K562 (cell line): ENCODE results near the gene ACTN2. TPM values are rescaled to one million over a fixed set of nuclear protein-coding genes. Genes with fewer than 3 reads are reported as not detected.

Experiments used
- ATAC-seq: fragments of 200-7000 bp; cut with Tn5 transposase; 3 replicates; pipeline ENCODE4 v1.9.1; 2020; ENCODE audit warnings: moderate library complexity
- BruUV-seq: library from RNA; stranded (reverse); fragments of 400-500 nt; replicated peaks from 2 replicates; lab custom pipeline; 2021; lab: Mats Ljungman, UMichigan
- CTCF ChIA-PET: fragments of 300-600 bp; formaldehyde crosslinking; extraction: SDS; loops from one replicate; lab custom pipeline; 2021; ENCODE audit warnings: low intra/inter-chr PET ratio; lab: Yijun Ruan, JAX
- POLR2A ChIA-PET: fragments of 300-600, 350-650 bp; sonication (Branson Sonifier 250); formaldehyde crosslinking; extraction: SDS; loops from one replicate; lab custom pipeline; 2021; ENCODE audit warnings: antibody characterized with exemption, inconsistent platforms; lab: Yijun Ruan, JAX
- DNase-seq, 4 experiments: peaks; one replicate each; pipeline versions ENCODE4 v3.0.0 to v3.0.0-alpha.2; 2011 to 2018; ENCODE audit warnings: low spot score in 3 of 4, mixed read lengths in 3 of 4; ENCODE audit errors: extremely low read depth in 1 of 4
- FAIRE-seq: peaks from 2 replicates; lab custom pipeline; 2011; peaks lifted over from hg19 to GRCh38; lab: Jason Lieb, UNC
- H2AFZ ChIP-seq: 2 replicates; pipeline ENCODE4 v1.6.0; 2011; ENCODE audit warnings: low read depth, low read length, control low read depth, inconsistent platforms
- H3K27ac ChIP-seq: fragments of 200-600 bp; 3 replicates; pipeline ENCODE4 v1.8.0; 2011; ENCODE audit warnings: low read depth, mild to moderate bottlenecking, control low read depth, inconsistent platforms, low read length, moderate library complexity, mixed read lengths; ENCODE audit errors: extremely low read depth
- H3K27me3 ChIP-seq, 2 experiments: fragments of 300-600 bp in 1 of 2; 2 replicates in 1 of 2; 3 replicates in 1 of 2; pipeline versions ENCODE4 v1.6.0 to v1.8.0; 2011; ENCODE audit warnings: inconsistent platforms in 2 of 2, low read length in 2 of 2, mild to moderate bottlenecking in 1 of 2, mixed read lengths in 1 of 2, moderate library complexity in 1 of 2; ENCODE audit not compliant: control insufficient read depth in 2 of 2, insufficient read depth in 2 of 2
- H3K36me3 ChIP-seq: fragments of 300-600 bp; 3 replicates; pipeline ENCODE4 v1.8.0; 2011; ENCODE audit warnings: mild to moderate bottlenecking, low read length, inconsistent platforms; ENCODE audit not compliant: control insufficient read depth, insufficient read depth
- H3K4me1 ChIP-seq, 2 experiments: fragments of 200-600 bp in 1 of 2; replicated peaks in 1 of 2; 2 replicates in 1 of 2; 3 replicates in 1 of 2; pipeline versions ENCODE4 v1.5.1 to v1.8.0; 2011; ENCODE audit warnings: inconsistent platforms in 2 of 2, low read length in 2 of 2, mild to moderate bottlenecking in 1 of 2, mixed read lengths in 1 of 2, moderate library complexity in 1 of 2; ENCODE audit not compliant: control insufficient read depth in 2 of 2, insufficient read depth in 2 of 2
- H3K4me2 ChIP-seq: 2 replicates; pipeline ENCODE4 v1.6.1; 2011; ENCODE audit warnings: low read length, control low read depth, inconsistent platforms, mixed read lengths; ENCODE audit not compliant: insufficient read depth
- H3K4me3 ChIP-seq: fragments of 200-600 bp; sonication (generic), shearing (Covaris generic); 2 replicates; pipeline ENCODE4 v1.5.1; 2016; ENCODE audit warnings: control low read depth, inconsistent platforms
- H3K79me2 ChIP-seq: fragments of 200-600 bp; 3 replicates; pipeline ENCODE4 v1.8.0; 2011; ENCODE audit warnings: low read length, inconsistent platforms; ENCODE audit not compliant: control insufficient read depth, insufficient read depth
- H3K9ac ChIP-seq, 2 experiments: 2 replicates each; pipeline versions ENCODE4 v1.6.0 to v1.6.1; 2011; ENCODE audit warnings: low read depth in 2 of 2, low read length in 2 of 2, control low read depth in 1 of 2, inconsistent platforms in 1 of 2, mild to moderate bottlenecking in 1 of 2, mixed read lengths in 1 of 2; ENCODE audit not compliant: insufficient read depth in 1 of 2
- H3K9me1 ChIP-seq: one replicate; pipeline ENCODE4 v1.6.0; 2011; ENCODE audit warnings: inconsistent platforms, mild to moderate bottlenecking, low read length, moderate library complexity; ENCODE audit not compliant: control insufficient read depth, insufficient read depth
- H3K9me3 ChIP-seq: replicated peaks from 2 replicates; pipeline ENCODE4 v1.5.1; 2011; ENCODE audit warnings: low read depth, low read length, inconsistent platforms; ENCODE audit not compliant: control insufficient read depth, insufficient read depth
- H4K20me1 ChIP-seq: replicated peaks from 2 replicates; pipeline ENCODE4 v1.6.1; 2011; ENCODE audit warnings: low read length, inconsistent platforms, mixed read lengths; ENCODE audit not compliant: control insufficient read depth, insufficient read depth
- CBFA2T2 ChIP-seq: fragments of 450-650 bp; conservative IDR thresholded peaks from 2 replicates; pipeline ENCODE4 v1.6.1; 2017; ENCODE audit warnings: mild to moderate bottlenecking
- CBFA2T3 ChIP-seq: fragments of 450-650 bp; IDR thresholded peaks from 2 replicates; pipeline ENCODE4 v1.6.1; 2017
- E2F6 ChIP-seq, 2 experiments: IDR thresholded peaks; 2 replicates each; pipeline ENCODE4 v1.6.1; 2011; ENCODE audit warnings: borderline replicate concordance in 1 of 2, control low read depth in 1 of 2, low read depth in 1 of 2, low read length in 1 of 2, mild to moderate bottlenecking in 1 of 2, mixed read lengths in 1 of 2, moderate library complexity in 1 of 2; ENCODE audit not compliant: insufficient read depth in 1 of 2, insufficient read length in 1 of 2, poor library complexity in 1 of 2, severe bottlenecking in 1 of 2; ENCODE audit errors: extremely low read depth in 1 of 2
- ELF4 ChIP-seq: fragments of 450-650 bp; formaldehyde crosslinking; IDR thresholded peaks from 2 replicates; pipeline ENCODE4 v1.4.0; 2022; ENCODE audit warnings: missing genetic modification characterization
- EWSR1 ChIP-seq: fragments of 450-650 bp; IDR thresholded peaks from 2 replicates; pipeline ENCODE4 v1.6.1; 2018; ENCODE audit warnings: borderline replicate concordance, mild to moderate bottlenecking, low read depth, moderate library complexity; ENCODE audit not compliant: partially characterized antibody
- HDAC1 ChIP-seq, 2 experiments: fragments of 450-650 bp; IDR thresholded peaks; 2 replicates each; pipeline ENCODE4 v1.6.1; 2016 to 2017; ENCODE audit warnings: inconsistent platforms in 1 of 2, mild to moderate bottlenecking in 1 of 2, moderate library complexity in 1 of 2
- HDGF ChIP-seq: fragments of 450-650 bp; IDR thresholded peaks from 2 replicates; pipeline ENCODE4 v1.6.1; 2016
- MLLT1 ChIP-seq, 2 experiments: fragments of 450-650 bp; IDR thresholded peaks; 2 replicates each; pipeline ENCODE4 v1.6.1; 2016
- NUFIP1 ChIP-seq: fragments of 450-650 bp; IDR thresholded peaks from 2 replicates; pipeline ENCODE4 v1.6.1; 2018; ENCODE audit not compliant: partially characterized antibody
- PCBP2 ChIP-seq: fragments of 200-400 bp; formaldehyde crosslinking; IDR thresholded peaks from 2 replicates; pipeline ENCODE4 v1.6.1; 2018; ENCODE audit warnings: low read length, low read depth, mild to moderate bottlenecking, moderate library complexity; ENCODE audit not compliant: poor library complexity, severe bottlenecking
- TCF3 ChIP-seq: sonication (generic); formaldehyde crosslinking; IDR thresholded peaks from 2 replicates; pipeline ENCODE4 v1.4.0; 2020; ENCODE audit warnings: mild to moderate bottlenecking, missing genetic modification reagents
- TFAP4 ChIP-seq: sonication (generic); formaldehyde crosslinking; IDR thresholded peaks from 2 replicates; pipeline ENCODE4 v1.8.0; 2022; ENCODE audit warnings: missing genetic modification reagents, mild to moderate bottlenecking, moderate library complexity, borderline replicate concordance
- XRCC4 ChIP-seq: IDR thresholded peaks from one replicate; pipeline ENCODE4 v1.6.1; 2011; ENCODE audit not compliant: insufficient read depth, insufficient read length; ENCODE audit errors: extremely low read depth
- ZNF395 ChIP-seq: fragments of 200-800 bp; sonication (Bioruptor generic); IDR thresholded peaks from 2 replicates; pipeline ENCODE4 v1.6.1; 2017; ENCODE audit warnings: missing genetic modification characterization, missing compliant biosample characterization
- ZNF551 ChIP-seq: fragments of 250-450 bp; sonication (Bioruptor Pico); IDR thresholded peaks from 2 replicates; pipeline ENCODE4 v1.5.0; 2021; ENCODE audit warnings: mild to moderate bottlenecking, moderate library complexity
- whole genome bisulfite sequencing: fragments of 100-300 bp; shearing (Covaris generic); methylation state at CpG from one replicate; pipeline ENCODE4 v1.1.6; 2016; ENCODE audit warnings: low coverage, mixed read lengths; ENCODE audit not compliant: insufficient coverage; ENCODE audit errors: missing lambda C conversion rate; 5-methylcytosine and 5-hydroxymethylcytosine counted together
- in situ Hi-C: fragments of 300-500 bp; cut with MboI; formaldehyde crosslinking; loops from 4 replicates; pipeline ENCODE4 v1.15.0; 2018; ENCODE audit warnings: inconsistent platforms, mixed read lengths
- intact Hi-C: fragments of 100-400 bp; cut with micrococcal nuclease; formaldehyde crosslinking; loops from 2 replicates; pipeline ENCODE4 v1.14.2; 2022
- polyA plus RNA-seq, 8 experiments: library from polyadenylated mRNA; depleted of rRNA in 4 of 8; stranded (reverse) in 5 of 8; unstranded in 3 of 8; fragments of >200 nt; fragmentation: Nextera tagmentation in 2 of 8; fragmentation: Illumina TruSeq in 1 of 8; extraction: Ambion mirVana in 2 of 8; extraction: Trizol in 1 of 8; gene quantifications; 2 replicates each; pipeline versions ENCODE4 v1.2.1 to v1.2.3, GENCODE V29; 2011 to 2014; ENCODE audit warnings: inconsistent platforms in 1 of 8, missing spikeins in 1 of 8
- total RNA-seq, 7 experiments: library from RNA; depleted of rRNA in 6 of 7; stranded (reverse); fragments of >200 nt in 6 of 7; fragmentation: Illumina TruSeq in 2 of 7; extraction: Trizol in 2 of 7; gene quantifications; 2 replicates each; pipeline versions ENCODE4 v1.2.1 to v1.2.3, GENCODE V29; 2011 to 2021; ENCODE audit warnings: low replicate concordance in 1 of 7

ACTN2 gene
- total and polyA plus RNA-seq, 9 of the 15 experiments (the other 6 are each of a cell fraction or from before 2014, with no cell fraction given) = 0.18 to 0.94 (median 0.42) TPM

- 32% methylated on average over 14 of the region's 14 CpGs for WGBS
- H3K4me1 ChIP-seq = peaks cover 10 to 13% of the 10 kb centered on the region in 2 experiments
- H3K36me3 ChIP-seq = no peaks in the 10 kb centered on the region
- DNase-seq = peak; percentile 25 to 65 (median 42)
- H4K20me1 ChIP-seq = no peaks in the 10 kb centered on the region
- H3K27me3 ChIP-seq = peaks cover 0 to 16% of the 10 kb centered on the region in 2 experiments; a peak in 3 of 5 replicates
- ChIA-PET POLR2A (interaction anchor here (0.9 kb wide), 1 partner anchor 808 kb away, joined by 3 read pairs; no protein-coding TSS in a partner anchor), CTCF (interaction anchor here (0.7 to 2.9 kb wide), 2 partner anchors 110 to 115 kb away, joined by 3 to 11 read pairs; no protein-coding TSS in a partner anchor)
- intact Hi-C loops = loop anchor here (2.0 to 10.0 kb wide), 6 partner anchors 203 to 809 kb away; partner anchors contain the start of gene RYR2
- H2AFZ ChIP-seq = peak overlapping the region; percentile 48
- H3K4me2 ChIP-seq = peak overlapping the region; percentile 40
- no peak overlapping the region for H3K4me3 ChIP-seq
- BruUV-seq = no TSS peak
- H3K9ac ChIP-seq = peak overlapping the region in 1 of 2 experiments; percentile 57; a peak in 2 of 4 replicates
- no peak overlapping the region for H3K27ac ChIP-seq
- peak; percentile 26 for FAIRE-seq
- H3K79me2 ChIP-seq = no peaks in the 10 kb centered on the region
- no peaks in the 10 kb centered on the region for H3K9me3 ChIP-seq
- in situ Hi-C loops = no loop called here
- ATAC-seq = peak; percentile 75
- no peaks in the 10 kb centered on the region for H3K9me1 ChIP-seq
- no peak for TF ChIP-seq XRCC4
- TF ChIP-seq E2F6 (IDR thresholded peaks at IDR 0.05; ENCODE audit: borderline replicate concordance in 1 of 2, extremely low read depth in 1 of 2, insufficient read depth in 1 of 2, insufficient read length in 1 of 2, low read depth in 1 of 2, low read length in 1 of 2, poor library complexity in 1 of 2, severe bottlenecking in 1 of 2) = peak in 1 of 2 experiments; percentile 56
- no peak for TF ChIP-seq HDGF
- TF ChIP-seq ZNF395 (CRISPR knock-in tag) = 0 out of 2 replicates have a peak, but pooled peaks have one; percentile 44
- TF ChIP-seq CBFA2T2 = peak; percentile 30
- TF ChIP-seq ELF4 (CRISPR knock-in tag) = no peak
- peak; percentile 20; the same call in 1 of the 2 replicates for TF ChIP-seq TCF3 (CRISPR knock-in tag)
- TF ChIP-seq NUFIP1 = no peak
- TF ChIP-seq EWSR1 = no peak
- TF ChIP-seq TFAP4 (CRISPR knock-in tag) = 0 out of 2 replicates have a peak, but pooled peaks have one; percentile 18
- TF ChIP-seq PCBP2 = no peak
- TF ChIP-seq ZNF551 (CRISPR knock-in tag) = no peak
- 0 out of 4 replicates have a peak, but pooled peaks of 1 of the 2 experiments have one; percentile 24 for TF ChIP-seq HDAC1 (IDR thresholded peaks at IDR 0.05)
- TF ChIP-seq MLLT1 (IDR thresholded peaks at IDR 0.05) = no peak
- TF ChIP-seq CBFA2T3 = peak; percentile 69
Observed at GRCh38 chr1:236753964-236754363, 67.7 kb downstream of the ACTN2 start.
